OCI-LY3 (cell line): ENCODE results near the gene AIFM1.

Experiments
- H2AFZ ChIP-seq: fragments of 200-600, 300-600 bp; shearing (Covaris generic); 2 replicates; pipeline ENCODE4 v1.6.0; 2014; ENCODE audit warnings: antibody characterized with exemption, low read depth, low read length
- H3K27ac ChIP-seq: fragments of 200-600, 300-600 bp; sonication (generic); 2 replicates; pipeline ENCODE4 v1.5.1; 2014; ENCODE audit warnings: mild to moderate bottlenecking, low read length, moderate library complexity, mixed read lengths
- H3K27me3 ChIP-seq: fragments of 200-600, 300-600 bp; sonication (generic); 2 replicates; pipeline ENCODE4 v1.6.1; 2014; ENCODE audit warnings: low read depth, low read length, mixed read lengths
- H3K36me3 ChIP-seq: fragments of 200-600, 300-600 bp; sonication (generic); replicated peaks from 2 replicates; pipeline ENCODE3; 2014; ENCODE audit warnings: low read depth, low read length, mixed read lengths
- H3K4me1 ChIP-seq: fragments of 300-600, 200-600 bp; sonication (generic); 2 replicates; pipeline ENCODE4 v1.6.1; 2014; ENCODE audit warnings: low read length, mixed read lengths
- H3K4me2 ChIP-seq: fragments of 200-600, 300-600 bp; sonication (generic); 2 replicates; pipeline ENCODE4 v1.6.1; 2014; ENCODE audit warnings: low read length, mixed read lengths
- H3K4me3 ChIP-seq: fragments of 300-600, 200-600 bp; sonication (generic); 2 replicates; pipeline ENCODE4 v1.5.1; 2014; ENCODE audit warnings: antibody characterized with exemption, mild to moderate bottlenecking, low read length, moderate library complexity
- H3K79me2 ChIP-seq: fragments of 300-600, 200-600 bp; shearing (Covaris generic); 2 replicates; pipeline ENCODE4 v1.6.1; 2014; ENCODE audit warnings: mild to moderate bottlenecking, low read length, mixed read lengths
- H3K9ac ChIP-seq: fragments of 300-600, 200-600 bp; shearing (Covaris generic); 2 replicates; pipeline ENCODE4 v1.6.0; 2014; ENCODE audit warnings: mild to moderate bottlenecking, low read length, moderate library complexity
- H3K9me3 ChIP-seq: fragments of 200-600, 300-600 bp; shearing (Covaris generic); 2 replicates; pipeline ENCODE4 v1.6.1; 2014; ENCODE audit warnings: low read length, mixed read lengths; ENCODE audit not compliant: insufficient read depth
- H4K20me1 ChIP-seq: fragments of 200-600, 300-600 bp; sonication (generic); 2 replicates; pipeline ENCODE4 v1.6.1; 2016; ENCODE audit warnings: low read length, mixed read lengths; ENCODE audit not compliant: insufficient read depth
- EZH2phosphoT487 ChIP-seq: fragments of 200-600 bp; shearing (Covaris generic); IDR thresholded peaks from 2 replicates; pipeline ENCODE4 v1.6.1; 2018; ENCODE audit warnings: antibody characterized with exemption, mixed run types, low read depth
- TF ChIP-seq, protein P1 (sequence below): fragments of 200-600, 300-600 bp; sonication (generic); IDR thresholded peaks from 2 replicates; pipeline ENCODE4 v1.5.1; 2014; ENCODE audit warnings: antibody characterized with exemption, low read length, low read depth

AIFM1 gene

DNA sequence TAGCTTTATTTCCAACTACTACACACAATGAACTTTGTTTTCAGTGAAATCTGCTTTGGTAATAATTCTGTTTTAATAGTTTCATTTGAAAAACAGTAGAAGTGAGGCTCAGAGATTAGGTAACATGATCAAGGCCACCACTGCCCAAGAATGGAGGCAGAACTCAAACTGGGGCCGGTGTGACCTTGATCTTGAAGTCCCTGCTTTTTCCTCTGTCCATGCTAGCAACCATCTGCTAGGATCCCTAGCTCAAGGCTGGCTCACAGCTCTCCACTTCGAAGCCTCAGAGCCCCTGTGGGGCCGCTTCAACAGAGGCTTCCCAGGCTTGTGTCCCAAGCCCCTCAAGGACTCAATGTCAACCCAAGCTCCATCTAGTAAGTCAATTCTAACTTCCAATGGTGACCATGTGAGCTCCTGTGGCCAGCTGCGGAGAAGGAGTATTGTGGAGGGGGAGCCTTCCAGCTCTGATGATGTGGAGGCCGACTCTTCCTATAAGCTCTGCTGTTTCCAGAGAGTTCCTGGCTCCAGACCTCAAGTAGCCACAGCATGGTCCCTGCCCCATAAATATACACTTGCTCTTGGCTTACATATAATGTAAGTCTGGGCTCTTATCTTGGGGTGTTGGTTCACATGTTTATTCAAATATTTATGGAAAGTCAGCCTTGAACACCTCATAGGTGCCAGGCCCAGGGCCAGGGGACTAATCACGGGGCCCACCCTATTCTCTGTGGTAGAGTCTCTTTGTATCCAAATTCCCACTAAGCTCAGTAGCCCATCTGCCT, 70.2 kb downstream of the AIFM1 start:
- H3K9ac ChIP-seq = no peak overlapping the region
- TF ChIP-seq EZH2phosphoT487 = no peak
- H3K27me3 ChIP-seq = no peaks in the 10 kb centered on the region
- H3K27ac ChIP-seq = no peak overlapping the region
- H3K36me3 ChIP-seq = peaks cover 7% of the 10 kb centered on the region
- H3K4me1 ChIP-seq = peaks cover 26% of the 10 kb centered on the region
- H4K20me1 ChIP-seq = peaks cover 70% of the 10 kb centered on the region
- H2AFZ ChIP-seq = no peak overlapping the region
- H3K9me3 ChIP-seq = no peaks in the 10 kb centered on the region
- no peak overlapping the region for H3K4me2 ChIP-seq
- H3K4me3 ChIP-seq = no peak overlapping the region
- peaks cover 97% of the 10 kb centered on the region for H3K79me2 ChIP-seq

DNA sequence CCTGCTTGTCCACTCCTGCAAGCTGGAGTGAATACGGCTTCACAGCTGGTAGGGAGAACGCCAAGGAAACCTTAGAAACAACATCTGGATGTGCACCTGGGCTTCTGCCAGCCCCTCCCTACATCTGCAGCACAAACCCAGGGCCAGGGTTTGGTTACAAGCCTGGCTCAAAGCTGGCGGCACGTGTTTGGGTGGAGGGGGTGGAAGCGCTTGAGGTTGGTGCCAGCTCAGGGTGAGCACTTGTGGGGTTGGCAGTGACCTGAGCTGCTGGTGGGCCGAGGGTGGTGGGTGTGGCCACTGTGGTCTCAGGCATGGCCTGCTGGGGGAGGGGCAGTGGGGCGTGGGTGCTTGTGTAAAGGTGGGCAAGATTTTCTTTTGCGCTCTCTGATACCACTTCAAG, 70.9 kb downstream of the AIFM1 start:
- Histone ChIP-seq H3K4me3 (no peak overlapping the region), H3K4me2 (no peak overlapping the region), H4K20me1 (peaks cover 65% of the 10 kb centered on the region), H3K27ac (no peak overlapping the region), H3K9ac (no peak overlapping the region), H3K27me3 (no peaks in the 10 kb centered on the region), H3K79me2 (peaks cover 97% of the 10 kb centered on the region), H3K4me1 (peaks cover 30% of the 10 kb centered on the region), H3K36me3 (peaks cover 3% of the 10 kb centered on the region), H2AFZ (no peak overlapping the region), H3K9me3 (no peaks in the 10 kb centered on the region)
- no peak for TF ChIP-seq EZH2phosphoT487
- TF ChIP-seq, protein P1, sequence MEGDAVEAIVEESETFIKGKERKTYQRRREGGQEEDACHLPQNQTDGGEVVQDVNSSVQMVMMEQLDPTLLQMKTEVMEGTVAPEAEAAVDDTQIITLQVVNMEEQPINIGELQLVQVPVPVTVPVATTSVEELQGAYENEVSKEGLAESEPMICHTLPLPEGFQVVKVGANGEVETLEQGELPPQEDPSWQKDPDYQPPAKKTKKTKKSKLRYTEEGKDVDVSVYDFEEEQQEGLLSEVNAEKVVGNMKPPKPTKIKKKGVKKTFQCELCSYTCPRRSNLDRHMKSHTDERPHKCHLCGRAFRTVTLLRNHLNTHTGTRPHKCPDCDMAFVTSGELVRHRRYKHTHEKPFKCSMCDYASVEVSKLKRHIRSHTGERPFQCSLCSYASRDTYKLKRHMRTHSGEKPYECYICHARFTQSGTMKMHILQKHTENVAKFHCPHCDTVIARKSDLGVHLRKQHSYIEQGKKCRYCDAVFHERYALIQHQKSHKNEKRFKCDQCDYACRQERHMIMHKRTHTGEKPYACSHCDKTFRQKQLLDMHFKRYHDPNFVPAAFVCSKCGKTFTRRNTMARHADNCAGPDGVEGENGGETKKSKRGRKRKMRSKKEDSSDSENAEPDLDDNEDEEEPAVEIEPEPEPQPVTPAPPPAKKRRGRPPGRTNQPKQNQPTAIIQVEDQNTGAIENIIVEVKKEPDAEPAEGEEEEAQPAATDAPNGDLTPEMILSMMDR = no peak

GRCh38 chrX:130093271-130093670, 72.4 kb downstream of the AIFM1 start:
- Histone ChIP-seq H3K79me2 (peaks cover 97% of the 10 kb centered on the region), H2AFZ (no peak overlapping the region), H3K4me1 (peaks cover 43% of the 10 kb centered on the region), H3K9me3 (no peaks in the 10 kb centered on the region), H3K27me3 (no peaks in the 10 kb centered on the region), H3K4me2 (no peak overlapping the region), H4K20me1 (peaks cover 55% of the 10 kb centered on the region), H3K9ac (no peak overlapping the region), H3K27ac (peak overlapping the region; percentile 35), H3K36me3 (peaks cover 3% of the 10 kb centered on the region), H3K4me3 (no peak overlapping the region)
- no peak for TF ChIP-seq EZH2phosphoT487
- TF ChIP-seq, protein P1 = no peak

DNA sequence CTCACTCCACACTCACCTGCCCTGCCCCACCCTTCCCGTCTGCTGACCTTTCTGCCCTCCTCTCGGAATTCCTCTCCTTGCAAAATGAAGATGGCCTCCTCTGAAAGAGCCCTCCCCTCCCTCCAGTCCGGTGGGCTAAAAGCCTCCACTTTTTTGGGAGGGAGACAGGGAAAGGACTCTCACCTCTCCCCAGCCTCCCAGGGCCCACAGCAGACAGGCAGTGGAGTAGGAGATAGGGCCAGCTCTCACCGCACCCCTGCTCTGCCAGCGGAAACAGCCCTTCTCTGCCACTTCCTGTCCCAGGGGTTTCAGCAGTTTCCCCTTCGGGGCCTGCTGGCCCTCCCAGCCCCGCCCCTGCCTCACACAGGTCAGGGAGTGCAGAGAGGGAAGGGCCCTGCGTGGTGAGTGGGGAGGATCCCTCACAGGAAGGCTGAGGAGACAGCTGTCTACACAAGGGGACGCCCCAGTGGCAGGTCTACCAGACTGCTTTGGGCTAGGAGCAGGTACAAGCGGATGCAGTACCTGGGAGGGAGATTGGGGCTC, 73.6 kb downstream of the AIFM1 start:
- no peak overlapping the region for H2AFZ ChIP-seq
- peak overlapping the region; percentile 90 for H3K4me3 ChIP-seq
- H3K27me3 ChIP-seq = no peaks in the 10 kb centered on the region
- H3K36me3 ChIP-seq = peaks cover 3% of the 10 kb centered on the region
- H3K79me2 ChIP-seq = peaks cover 97% of the 10 kb centered on the region
- H3K4me2 ChIP-seq = peak overlapping the region; percentile 96
- TF ChIP-seq, protein P1 = peak; percentile 18; the same call in 1 of the 2 replicates
- TF ChIP-seq EZH2phosphoT487 = no peak
- H3K4me1 ChIP-seq = peaks cover 56% of the 10 kb centered on the region
- peak overlapping the region; percentile 95 for H3K9ac ChIP-seq
- peaks cover 44% of the 10 kb centered on the region for H4K20me1 ChIP-seq
- H3K9me3 ChIP-seq = no peaks in the 10 kb centered on the region
- H3K27ac ChIP-seq = peak overlapping the region; percentile 94
